GM18499 (cell line): ENCODE results near the gene MGAT5B.

Source experiments
- ATAC-seq: cut with Tn5 transposase; IDR thresholded peaks from one replicate; pipeline ENCODE4 v1.9.1; 2021; ENCODE audit warnings: moderate number of reproducible peaks; ENCODE audit not compliant: insufficient read depth, unreplicated experiment

The MGAT5B gene

DNA sequence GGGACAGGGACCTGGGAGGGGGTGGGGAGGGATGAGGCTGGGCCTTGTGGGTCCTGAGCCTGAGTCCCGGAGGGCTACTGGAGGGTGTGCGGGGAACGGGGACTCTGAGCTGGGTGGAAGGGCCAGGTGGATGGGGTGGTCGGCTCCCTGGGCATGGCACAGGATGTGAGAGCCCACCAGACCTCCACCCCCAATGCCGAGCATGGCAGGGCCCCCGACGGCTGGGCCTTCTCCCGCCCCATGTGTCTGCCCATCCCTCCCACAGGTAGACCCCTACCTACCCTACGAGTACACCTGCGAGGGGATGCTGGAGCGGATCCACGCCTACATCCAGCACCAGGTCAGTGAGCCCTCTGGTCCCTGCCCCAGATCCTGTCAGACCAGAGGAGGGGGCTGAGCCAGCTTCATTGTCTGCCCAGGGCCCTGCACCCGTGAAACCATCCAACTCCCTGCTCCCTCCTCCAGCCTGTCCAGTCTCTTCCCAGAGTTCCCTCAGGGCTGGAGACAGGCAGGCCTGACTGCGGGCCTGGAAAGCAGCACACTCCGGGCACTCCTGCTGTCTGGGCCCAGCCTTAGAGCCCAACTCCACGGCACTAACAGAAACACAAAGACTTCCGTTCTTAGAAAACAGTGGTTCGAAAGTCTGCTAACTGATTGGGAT lies 78.0 kb downstream of the MGAT5B start:
- ATAC-seq = no peak

- no peak for ATAC-seq
These were observed 78.5 kb downstream of the MGAT5B start for GRCh38 chr17:76946772-76947135.

DNA sequence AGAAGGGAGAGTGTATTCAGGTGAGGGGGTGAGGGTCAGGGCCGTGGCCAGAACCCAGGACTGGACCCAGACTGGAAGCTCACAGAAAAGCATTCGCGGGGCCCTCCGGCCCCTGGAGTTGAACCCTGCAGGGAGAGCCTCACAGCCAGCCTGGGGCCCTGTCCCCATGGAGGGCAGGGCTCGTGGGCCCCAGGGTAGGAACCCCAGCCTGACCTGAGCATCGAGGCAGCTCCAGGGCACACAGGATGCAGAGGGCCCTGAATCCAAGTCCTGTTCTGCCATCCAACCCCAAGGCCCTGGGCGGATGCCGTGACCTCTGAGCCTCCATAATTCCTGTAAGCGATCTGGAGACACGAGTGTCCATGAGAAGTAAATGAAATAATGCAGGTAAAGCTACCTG lies 79.1 kb downstream of the MGAT5B start:
- no peak for ATAC-seq

DNA sequence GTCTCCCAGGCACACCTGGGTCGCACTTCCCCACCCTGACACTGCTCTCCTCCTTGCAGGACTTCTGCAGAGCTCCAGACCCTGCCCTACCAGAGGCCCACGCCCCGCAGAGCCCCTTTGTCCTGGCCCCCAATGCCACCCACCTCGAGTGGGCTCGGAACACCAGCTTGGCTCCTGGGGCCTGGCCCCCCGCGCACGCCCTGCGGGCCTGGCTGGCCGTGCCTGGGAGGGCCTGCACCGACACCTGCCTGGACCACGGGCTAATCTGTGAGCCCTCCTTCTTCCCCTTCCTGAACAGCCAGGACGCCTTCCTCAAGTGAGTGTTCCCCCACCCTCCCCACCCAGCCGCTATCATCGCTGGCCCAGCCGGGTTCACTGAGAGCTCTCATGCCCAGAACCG lies 79.6 kb downstream of the MGAT5B start:
- ATAC-seq = no peak

DNA sequence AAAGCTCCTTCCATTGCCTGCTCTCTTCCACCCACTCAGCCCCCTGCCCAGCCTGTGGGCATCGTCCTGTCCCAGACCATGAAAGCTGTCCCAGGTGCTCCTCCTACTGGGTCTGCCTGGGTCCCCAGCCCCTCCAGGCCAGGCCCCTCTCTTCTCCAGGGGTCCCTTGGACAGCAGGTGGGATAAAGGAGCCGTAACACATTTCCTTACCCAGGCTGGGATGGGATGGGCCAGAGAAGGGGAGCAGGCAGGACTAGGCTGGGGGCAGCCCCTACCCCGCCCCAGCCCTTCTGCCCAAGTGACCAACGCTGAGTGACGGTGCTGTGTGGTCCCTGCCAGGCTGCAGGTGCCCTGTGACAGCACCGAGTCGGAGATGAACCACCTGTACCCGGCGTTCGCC lies 80.1 kb downstream of the MGAT5B start:
- no peak for ATAC-seq

- ATAC-seq = no peak
These were observed 80.6 kb downstream of the MGAT5B start for GRCh38 chr17:76948726-76949342.

GRCh38 chr17:76949913-76950695 lies 81.9 kb downstream of the MGAT5B start:
- no peak for ATAC-seq

GRCh38 chr17:76951375-76951905 lies 83.2 kb downstream of the MGAT5B start:
- ATAC-seq = no peak

DNA sequence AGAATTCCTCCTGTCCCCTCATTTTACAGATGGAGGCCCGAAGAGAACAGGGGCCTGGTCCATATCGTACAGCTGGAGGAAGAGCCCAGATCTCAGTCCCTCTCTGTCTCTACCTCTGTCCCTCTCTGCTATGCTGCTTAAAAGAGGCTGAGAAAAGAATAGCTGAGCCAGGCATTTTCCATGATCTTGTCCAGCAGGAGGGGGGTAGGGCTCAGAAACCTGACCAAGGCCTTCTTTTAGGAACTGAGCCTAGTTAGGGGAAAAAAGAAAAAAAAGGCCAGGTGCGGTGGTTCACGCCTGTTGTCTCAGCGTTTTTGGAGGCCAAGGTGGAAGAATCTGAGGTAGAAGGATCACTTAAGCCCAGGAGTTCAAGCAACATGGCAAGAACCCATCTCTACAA lies 84.2 kb downstream of the MGAT5B start:
- ATAC-seq = no peak

- no peak for ATAC-seq
These were observed 84.9 kb downstream of the MGAT5B start for GRCh38 chr17:76953066-76953465.

GRCh38 chr17:76953946-76954345 lies 85.7 kb downstream of the MGAT5B start:
- no peak for ATAC-seq

DNA sequence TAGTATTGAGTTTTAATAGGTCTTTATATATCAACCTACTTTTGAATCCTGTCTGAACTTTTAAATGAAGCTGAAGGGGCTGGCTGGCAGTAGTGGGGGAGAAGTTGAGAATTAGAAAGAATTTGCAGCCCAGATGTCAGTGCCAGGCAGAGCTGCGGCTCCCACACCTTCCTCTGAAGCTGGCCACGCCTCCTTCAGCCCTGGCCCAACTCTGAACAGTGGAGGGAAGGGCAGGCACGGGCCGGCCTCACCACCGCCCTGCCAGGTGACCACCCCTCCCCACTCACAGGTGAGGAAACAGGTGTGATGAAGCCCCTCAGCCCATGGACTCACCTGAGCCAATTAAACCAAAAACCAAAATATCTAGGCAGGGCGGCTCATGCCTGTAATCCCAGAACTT lies 87.0 kb downstream of the MGAT5B start:
- no peak for ATAC-seq

DNA sequence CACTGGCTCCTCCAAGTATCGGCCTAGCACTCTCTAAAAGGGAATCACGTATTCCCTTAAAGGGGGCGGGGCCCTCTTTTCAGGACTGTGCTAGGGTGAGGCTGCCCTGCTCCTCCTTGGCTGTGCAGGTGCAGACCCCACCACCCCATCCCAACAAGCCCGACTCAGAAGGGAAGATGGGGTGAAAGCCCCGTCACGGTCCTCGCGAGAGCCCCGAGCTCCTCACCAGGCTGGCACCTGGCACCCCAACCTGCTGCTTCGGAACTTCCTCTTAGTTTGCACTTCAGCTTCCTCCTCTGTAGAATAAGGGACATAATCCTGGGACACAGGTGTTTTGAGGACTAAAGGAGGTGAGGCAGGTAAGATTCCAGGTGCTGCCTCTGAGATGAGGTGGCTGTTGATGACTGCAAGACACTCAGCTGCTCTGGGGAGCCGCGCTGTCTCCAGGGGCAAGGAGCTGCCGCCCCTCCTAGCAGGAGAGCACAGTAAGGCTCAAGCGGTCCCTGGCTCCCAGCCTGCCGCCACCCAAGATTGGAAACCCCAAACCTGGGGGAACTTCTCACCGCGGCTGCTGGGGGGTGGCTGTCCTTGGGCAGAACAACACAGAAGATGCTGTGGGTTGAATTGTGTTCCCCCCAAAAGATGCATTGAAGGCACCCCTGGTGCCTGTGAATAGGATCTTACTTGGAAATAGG lies 88.8 kb downstream of the MGAT5B start:
- no peak for ATAC-seq

- ATAC-seq = no peak
These were observed 89.7 kb downstream of the MGAT5B start for GRCh38 chr17:76957678-76958464.

DNA sequence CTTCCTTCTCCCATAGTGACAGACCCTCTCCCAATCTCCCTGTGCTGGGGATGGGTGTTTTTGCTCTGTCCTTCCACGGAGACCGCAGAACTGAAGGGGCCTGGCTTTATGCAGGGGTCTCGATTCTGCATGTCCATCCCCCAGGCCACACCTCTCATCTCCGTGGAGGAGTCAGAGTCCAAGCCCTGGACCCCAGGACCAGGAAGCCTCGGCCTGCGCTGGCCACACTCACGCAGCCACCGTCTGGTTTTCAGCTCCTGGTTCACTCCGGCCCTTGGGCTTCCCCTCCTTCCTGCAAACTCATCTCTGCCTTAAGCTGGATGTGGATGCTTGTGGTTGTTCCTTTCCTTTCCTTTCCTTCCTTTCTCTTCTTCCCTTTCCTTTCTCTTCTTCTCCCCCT lies 90.8 kb downstream of the MGAT5B start:
- no peak for ATAC-seq

- ATAC-seq = no peak
These were observed 93.7 kb downstream of the MGAT5B start for GRCh38 chr17:76961869-76962268.

DNA sequence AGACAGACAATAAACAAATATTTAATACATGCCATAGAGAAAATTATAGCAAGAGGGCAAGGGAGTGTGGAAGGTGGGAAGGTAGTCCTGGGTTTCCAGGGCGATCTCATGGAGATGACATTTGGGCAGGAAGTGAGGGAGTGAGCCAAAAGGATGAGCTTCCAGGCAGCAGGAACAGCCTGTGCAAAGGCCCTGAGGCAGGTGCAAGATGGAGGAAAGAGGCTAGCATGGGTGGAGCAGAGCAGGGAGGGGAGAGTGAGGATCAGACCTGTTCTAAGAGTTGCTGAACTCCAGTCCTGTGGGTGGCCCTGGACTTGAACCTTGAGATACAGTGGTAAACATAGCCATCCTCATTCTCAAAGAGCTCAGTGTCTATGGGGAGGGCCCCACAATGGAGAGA lies 94.7 kb downstream of the MGAT5B start:
- ATAC-seq = no peak

DNA sequence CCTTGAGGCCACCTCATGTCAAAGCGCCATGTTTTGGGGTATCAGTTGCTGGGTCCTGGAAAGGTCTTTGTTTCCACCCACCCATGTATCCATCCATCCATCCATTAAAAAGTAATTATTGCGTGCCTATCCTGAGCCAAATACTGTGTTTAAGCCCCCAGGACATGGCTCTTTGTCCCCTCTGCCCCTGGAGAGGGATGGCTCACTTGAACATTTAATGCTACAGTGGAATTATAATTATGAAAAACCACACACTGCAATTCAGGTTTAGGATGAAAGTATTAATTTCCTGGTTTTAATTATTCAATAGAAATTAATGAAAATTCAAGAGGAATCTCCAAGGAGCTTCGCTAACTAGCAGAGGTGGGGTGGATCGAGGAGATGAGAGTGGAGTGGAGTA lies 97.8 kb downstream of the MGAT5B start:
- ATAC-seq = no peak

DNA sequence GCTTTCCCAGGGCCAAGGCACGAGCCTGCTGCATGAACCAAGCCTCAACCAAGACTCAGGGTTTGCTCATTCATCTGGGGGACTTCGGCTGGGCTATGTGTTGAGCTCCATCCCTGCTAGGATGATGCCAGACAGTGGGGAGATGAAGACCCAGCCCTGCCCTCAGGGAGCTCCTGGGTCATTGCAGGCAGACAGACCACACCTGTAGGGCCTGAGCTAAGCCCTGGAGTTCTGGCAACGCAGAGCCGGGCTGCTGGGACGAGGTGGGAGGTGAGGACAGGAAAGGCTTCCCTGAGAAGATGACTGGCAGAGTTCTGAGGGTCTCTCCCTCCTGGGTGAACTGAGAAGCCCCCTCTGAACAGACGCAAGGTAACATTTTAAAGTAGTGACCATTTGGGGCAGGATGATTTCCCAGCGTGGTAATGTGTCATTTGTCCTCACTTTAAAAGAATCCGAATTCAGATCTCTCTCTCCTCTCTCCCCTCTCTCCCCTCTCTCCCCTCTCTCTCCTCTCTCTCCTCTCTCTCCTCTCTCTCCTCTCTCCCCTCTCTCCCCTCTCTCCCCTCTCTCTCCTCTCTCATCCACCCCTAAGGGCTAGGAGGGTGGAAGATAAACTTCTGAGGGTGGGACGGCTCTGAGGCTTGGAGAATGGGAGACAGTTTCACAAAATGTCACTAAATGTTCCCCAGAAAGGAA lies 98.4 kb downstream of the MGAT5B start:
- no peak for ATAC-seq
